Endodermal cell (in vitro differentiated cells): ENCODE data around the gene RAB3B. TPM values are rescaled to one million over a fixed set of nuclear protein-coding genes. Genes with fewer than 3 reads are reported as not detected.

ENCODE experiments used
- DNase-seq: peaks from one replicate; pipeline ENCODE4 v3.0.0-alpha.2; 2017
- H3K27ac ChIP-seq: 2 replicates; pipeline ENCODE4 v1.5.1; 2013; ENCODE audit warnings: mild to moderate bottlenecking, low read depth, low read length, moderate library complexity
- H3K27me3 ChIP-seq: 2 replicates; pipeline ENCODE4 v1.6.1; 2013; ENCODE audit warnings: mild to moderate bottlenecking, low read length, moderate library complexity; ENCODE audit not compliant: insufficient read depth, control insufficient read depth, poor library complexity, severe bottlenecking
- H3K36me3 ChIP-seq: 2 replicates; pipeline ENCODE4 v1.7.0; 2013; ENCODE audit warnings: mild to moderate bottlenecking, low read length, moderate library complexity; ENCODE audit not compliant: control insufficient read depth, insufficient read depth
- H3K4me1 ChIP-seq: one replicate; pipeline ENCODE4 v1.7.0; 2013; ENCODE audit warnings: low read length; ENCODE audit not compliant: control insufficient read depth, insufficient read depth
- H3K4me3 ChIP-seq: 2 replicates; pipeline ENCODE4 v1.5.1; 2013; ENCODE audit warnings: mild to moderate bottlenecking, low read length, moderate library complexity
- H3K9ac ChIP-seq: 2 replicates; pipeline ENCODE4 v1.6.1; 2013; ENCODE audit warnings: mild to moderate bottlenecking, low read length, moderate library complexity; ENCODE audit not compliant: poor library complexity, severe bottlenecking; ENCODE audit errors: extremely low read depth
- H3K9me3 ChIP-seq: 2 replicates; pipeline ENCODE4 v1.6.1; 2013; ENCODE audit warnings: mild to moderate bottlenecking, low read length, moderate library complexity; ENCODE audit not compliant: control insufficient read depth
- H3K27ac Mint-ChIP-seq: 2 replicates; pipeline ENCODE4 v1.8.0; 2020; ENCODE audit warnings: mixed read lengths
- H3K27me3 Mint-ChIP-seq: 2 replicates; pipeline ENCODE4 v1.8.0; 2021; ENCODE audit warnings: mild to moderate bottlenecking, mixed read lengths; ENCODE audit not compliant: insufficient read depth
- H3K36me3 Mint-ChIP-seq: 2 replicates; pipeline ENCODE4 v1.8.0; 2020; ENCODE audit warnings: low read depth, mixed read lengths
- H3K4me1 Mint-ChIP-seq: 2 replicates; pipeline ENCODE4 v1.8.0; 2020; ENCODE audit warnings: mixed read lengths
- H3K4me3 Mint-ChIP-seq: 2 replicates; pipeline ENCODE4 v1.8.0; 2020; ENCODE audit warnings: mild to moderate bottlenecking, moderate library complexity, mixed read lengths
- H3K9me3 Mint-ChIP-seq: 2 replicates; pipeline ENCODE4 v1.8.0; 2020; ENCODE audit warnings: mild to moderate bottlenecking, mixed read lengths
- WGBS, 2 experiments: methylation state at CpG; one replicate each; pipeline versions ENCODE4 v1.1.5 to v1.1.7; 2013; ENCODE audit warnings: missing lambda C conversion rate in 2 of 2, mixed read lengths in 1 of 2; ENCODE audit not compliant: insufficient coverage in 1 of 2, insufficient read length in 1 of 2; 5-methylcytosine and 5-hydroxymethylcytosine counted together
- total RNA-seq, 2 donors: library from RNA; stranded (reverse); fragmentation: NEBNext Ultra II Directional in 1 of 2; extraction: Animal tissue kit (Norgen Biotek cat#: 25700) in 1 of 2; gene quantifications; 2 replicates in 1 of 2; 3 replicates in 1 of 2; pipeline ENCODE4 v1.2.1, GENCODE V29; 2021
- TF ChIP-seq, protein P1 (sequence below): fragments of 200-600 bp; sonication (generic); conservative IDR thresholded peaks from 2 replicates; pipeline ENCODE4 v1.5.0; 2021; ENCODE audit warnings: antibody characterized with exemption, mild to moderate bottlenecking

RAB3B gene
- total RNA-seq, 2 donors from 2014 or later, result 58.1 to 66.0 TPM

DNA sequence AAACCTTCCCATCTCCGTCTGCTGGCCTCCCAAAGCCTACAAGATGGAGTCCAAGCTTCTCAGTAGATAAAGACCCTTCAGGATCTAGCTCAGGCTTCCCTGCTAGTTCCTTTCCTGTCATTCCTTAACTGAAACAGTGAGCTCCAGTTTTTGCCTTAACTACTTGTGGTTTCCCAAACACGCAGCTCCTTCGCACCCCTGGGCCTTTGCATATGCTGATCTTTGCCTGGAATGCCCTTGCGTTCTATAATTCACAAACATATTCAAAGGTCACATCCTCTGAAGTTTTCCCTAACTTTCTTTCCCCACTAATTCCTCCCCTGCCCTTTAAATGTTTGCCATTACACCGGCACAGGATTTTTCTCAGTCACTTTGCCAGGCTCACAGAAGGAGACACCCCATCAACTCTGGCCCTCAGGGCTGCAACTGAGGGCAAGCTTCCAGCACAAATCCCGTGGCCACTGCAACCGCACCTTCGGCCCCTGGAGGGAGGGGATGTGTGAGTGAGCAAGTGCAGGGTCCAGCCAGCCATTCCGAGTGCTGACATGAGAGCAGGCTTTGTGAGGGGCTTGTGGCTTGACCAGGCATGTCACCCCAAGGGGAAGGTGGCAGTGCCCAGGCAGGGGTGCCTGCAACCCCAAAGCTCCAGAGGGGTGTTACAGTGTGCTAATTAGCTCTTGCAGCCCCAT, 41.3 kb downstream of the RAB3B start:
- Histone ChIP-seq H3K4me3 (no peak overlapping the region), H3K27ac (no peak overlapping the region), H3K36me3 (peaks cover 69% of the 10 kb centered on the region), H3K9me3 (peaks cover 25% of the 10 kb centered on the region), H3K4me1 (no peaks in the 10 kb centered on the region), H3K9ac (no peak overlapping the region), H3K27me3 (no peaks in the 10 kb centered on the region)
- H3K27me3 Mint-ChIP-seq, result no peaks in the 10 kb centered on the region
- H3K27ac Mint-ChIP-seq, result peak overlapping the region; percentile 50
- WGBS, 2 experiments, result 96 to 98% methylated on average over 3 to 8 of the region's 9 CpGs
- TF ChIP-seq, protein P1, sequence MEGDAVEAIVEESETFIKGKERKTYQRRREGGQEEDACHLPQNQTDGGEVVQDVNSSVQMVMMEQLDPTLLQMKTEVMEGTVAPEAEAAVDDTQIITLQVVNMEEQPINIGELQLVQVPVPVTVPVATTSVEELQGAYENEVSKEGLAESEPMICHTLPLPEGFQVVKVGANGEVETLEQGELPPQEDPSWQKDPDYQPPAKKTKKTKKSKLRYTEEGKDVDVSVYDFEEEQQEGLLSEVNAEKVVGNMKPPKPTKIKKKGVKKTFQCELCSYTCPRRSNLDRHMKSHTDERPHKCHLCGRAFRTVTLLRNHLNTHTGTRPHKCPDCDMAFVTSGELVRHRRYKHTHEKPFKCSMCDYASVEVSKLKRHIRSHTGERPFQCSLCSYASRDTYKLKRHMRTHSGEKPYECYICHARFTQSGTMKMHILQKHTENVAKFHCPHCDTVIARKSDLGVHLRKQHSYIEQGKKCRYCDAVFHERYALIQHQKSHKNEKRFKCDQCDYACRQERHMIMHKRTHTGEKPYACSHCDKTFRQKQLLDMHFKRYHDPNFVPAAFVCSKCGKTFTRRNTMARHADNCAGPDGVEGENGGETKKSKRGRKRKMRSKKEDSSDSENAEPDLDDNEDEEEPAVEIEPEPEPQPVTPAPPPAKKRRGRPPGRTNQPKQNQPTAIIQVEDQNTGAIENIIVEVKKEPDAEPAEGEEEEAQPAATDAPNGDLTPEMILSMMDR, result no peak
- DNase-seq, result peak; percentile 59
- no peak overlapping the region for H3K4me3 Mint-ChIP-seq
- H3K4me1 Mint-ChIP-seq, result peaks cover 18% of the 10 kb centered on the region
- H3K36me3 Mint-ChIP-seq, result peaks cover 79% of the 10 kb centered on the region
- H3K9me3 Mint-ChIP-seq, result peaks cover 11% of the 10 kb centered on the region

DNA sequence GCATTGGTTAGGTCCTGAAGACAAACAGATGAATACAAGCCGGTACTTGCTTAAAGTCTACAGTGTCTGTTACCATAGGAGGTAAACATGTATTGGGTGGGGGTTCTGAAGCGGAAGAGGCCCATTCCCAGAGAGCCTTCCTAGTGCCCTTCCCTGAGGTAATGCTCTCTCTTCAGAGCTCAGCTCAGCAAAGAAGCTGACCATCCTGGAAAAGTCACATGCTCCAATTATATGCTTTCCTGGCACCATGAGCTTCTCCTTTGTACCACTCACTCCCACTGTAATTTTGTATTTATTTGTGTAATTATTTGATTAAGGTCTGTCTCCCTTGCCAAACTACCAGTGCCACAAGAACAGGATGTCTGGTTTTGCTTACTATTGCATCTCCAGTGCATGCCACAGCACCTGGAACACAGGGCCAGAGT, 42.0 kb downstream of the RAB3B start:
- peaks cover 82% of the 10 kb centered on the region for H3K36me3 Mint-ChIP-seq
- H3K4me3 ChIP-seq, result no peak overlapping the region
- peaks cover 71% of the 10 kb centered on the region for H3K36me3 ChIP-seq
- H3K27ac ChIP-seq, result no peak overlapping the region
- peaks cover 18% of the 10 kb centered on the region for H3K4me1 Mint-ChIP-seq
- no peak for DNase-seq
- H3K4me3 Mint-ChIP-seq, result no peak overlapping the region
- H3K27me3 Mint-ChIP-seq, result no peaks in the 10 kb centered on the region
- peaks cover 11% of the 10 kb centered on the region for H3K9me3 Mint-ChIP-seq
- H3K9ac ChIP-seq, result no peak overlapping the region
- peaks cover 26% of the 10 kb centered on the region for H3K9me3 ChIP-seq
- no peaks in the 10 kb centered on the region for H3K4me1 ChIP-seq
- TF ChIP-seq, protein P1, result no peak
- no peaks in the 10 kb centered on the region for H3K27me3 ChIP-seq
- WGBS, 2 experiments, result 94 to 100% methylated on average over 1 to 2 of the region's 2 CpGs
- peak overlapping the region; percentile 50 for H3K27ac Mint-ChIP-seq

DNA sequence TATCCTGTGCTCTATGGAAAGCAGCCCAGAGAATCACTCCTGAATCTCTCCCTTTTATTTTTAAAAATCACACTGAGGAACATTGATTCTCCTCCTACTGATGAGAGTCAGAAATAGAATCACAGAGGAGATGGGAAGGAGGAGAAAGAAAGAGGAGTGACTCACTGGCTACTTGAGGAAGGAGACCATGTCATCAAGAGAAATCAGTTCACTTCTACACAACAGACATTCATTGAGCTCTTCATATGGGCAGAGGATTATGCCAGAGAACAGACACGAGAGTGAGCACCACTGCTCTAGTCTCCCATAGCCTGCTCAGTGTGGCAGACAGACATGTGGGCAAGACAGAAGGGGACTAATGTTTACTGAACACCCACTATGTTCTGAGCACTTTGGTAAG, 44.2 kb downstream of the RAB3B start:
- Mint-ChIP-seq H3K36me3 (peaks cover 83% of the 10 kb centered on the region), H3K4me3 (no peak overlapping the region), H3K9me3 (peaks cover 27% of the 10 kb centered on the region), H3K27me3 (no peaks in the 10 kb centered on the region), H3K27ac (peak overlapping the region; percentile 23), H3K4me1 (peaks cover 12% of the 10 kb centered on the region)
- 96% methylated on average over 1 of the region's 1 CpG; no CpG with 5 or more reads in 1 of the 2 experiments for WGBS, 2 experiments
- Histone ChIP-seq H3K27me3 (no peaks in the 10 kb centered on the region), H3K36me3 (peaks cover 75% of the 10 kb centered on the region), H3K4me1 (no peaks in the 10 kb centered on the region), H3K9ac (no peak overlapping the region), H3K27ac (no peak overlapping the region), H3K9me3 (peaks cover 44% of the 10 kb centered on the region), H3K4me3 (no peak overlapping the region)
- TF ChIP-seq, protein P1, result no peak
- DNase-seq, result no peak
